Measurements from ENCODE around the gene SARNP.

GRCh38 chr12:55757701-55758100, 59.8 kb downstream of the SARNP start:
- TF ChIP-seq CTCF (IDR thresholded peaks at IDR 0.05 in 4 of 5, conservative IDR thresholded peaks at IDR 0.05 in 1 of 5), result no peak
- no peak for TF ChIP-seq POLR2A (IDR thresholded peaks at IDR 0.05)

All from gastrocnemius medialis (tissue), 4 donors.